IMR-90 (cell line): ENCODE measurements around the gene PXDC1.

ENCODE experiments used
- RAD21 ChIP-seq: IDR thresholded peaks from 2 replicates; pipeline ENCODE4 v1.6.1; 2012; ENCODE audit warnings: low read length, improper control_type of control experiment
- SMC3 ChIP-seq: fragments of 150-350 bp; IDR thresholded peaks from 2 replicates; pipeline ENCODE4 v1.6.1; 2016; ENCODE audit warnings: low read depth, mild to moderate bottlenecking, antibody characterized with exemption, low read length, moderate library complexity
- TF ChIP-seq, protein P1 (sequence below): conservative IDR thresholded peaks from 2 replicates; pipeline ENCODE4 v1.5.1; 2012; ENCODE audit warnings: mild to moderate bottlenecking, low read depth, low read length, improper control_type of control experiment
- TF ChIP-seq, protein P2 (sequence below): fragments of 150-350 bp; IDR thresholded peaks from 2 replicates; pipeline ENCODE4 v1.6.1; 2016; ENCODE audit warnings: low read depth, mild to moderate bottlenecking, low read length, moderate library complexity, borderline replicate concordance

DNA sequence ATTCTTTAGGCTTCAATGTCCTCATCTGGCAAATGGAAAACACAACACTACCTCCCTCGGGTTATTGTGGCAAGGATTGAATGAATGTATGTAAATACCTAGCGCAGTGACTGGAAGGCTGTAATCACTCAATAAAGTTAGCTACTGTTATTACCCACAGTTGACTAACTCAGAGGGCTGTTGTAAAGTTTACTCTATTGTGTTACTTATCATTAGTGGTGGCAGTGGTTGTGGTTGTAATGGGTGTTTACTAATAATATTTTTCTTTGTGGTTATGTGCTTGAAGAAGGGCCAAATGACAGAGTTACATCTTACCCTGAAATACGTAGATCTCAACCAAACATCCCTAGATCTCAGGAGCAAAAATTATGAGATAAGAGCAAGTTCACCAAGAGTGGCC is 42.0 kb upstream of the PXDC1 start:
- TF ChIP-seq, protein P1, sequence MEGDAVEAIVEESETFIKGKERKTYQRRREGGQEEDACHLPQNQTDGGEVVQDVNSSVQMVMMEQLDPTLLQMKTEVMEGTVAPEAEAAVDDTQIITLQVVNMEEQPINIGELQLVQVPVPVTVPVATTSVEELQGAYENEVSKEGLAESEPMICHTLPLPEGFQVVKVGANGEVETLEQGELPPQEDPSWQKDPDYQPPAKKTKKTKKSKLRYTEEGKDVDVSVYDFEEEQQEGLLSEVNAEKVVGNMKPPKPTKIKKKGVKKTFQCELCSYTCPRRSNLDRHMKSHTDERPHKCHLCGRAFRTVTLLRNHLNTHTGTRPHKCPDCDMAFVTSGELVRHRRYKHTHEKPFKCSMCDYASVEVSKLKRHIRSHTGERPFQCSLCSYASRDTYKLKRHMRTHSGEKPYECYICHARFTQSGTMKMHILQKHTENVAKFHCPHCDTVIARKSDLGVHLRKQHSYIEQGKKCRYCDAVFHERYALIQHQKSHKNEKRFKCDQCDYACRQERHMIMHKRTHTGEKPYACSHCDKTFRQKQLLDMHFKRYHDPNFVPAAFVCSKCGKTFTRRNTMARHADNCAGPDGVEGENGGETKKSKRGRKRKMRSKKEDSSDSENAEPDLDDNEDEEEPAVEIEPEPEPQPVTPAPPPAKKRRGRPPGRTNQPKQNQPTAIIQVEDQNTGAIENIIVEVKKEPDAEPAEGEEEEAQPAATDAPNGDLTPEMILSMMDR, result no peak
- TF ChIP-seq, protein P2, sequence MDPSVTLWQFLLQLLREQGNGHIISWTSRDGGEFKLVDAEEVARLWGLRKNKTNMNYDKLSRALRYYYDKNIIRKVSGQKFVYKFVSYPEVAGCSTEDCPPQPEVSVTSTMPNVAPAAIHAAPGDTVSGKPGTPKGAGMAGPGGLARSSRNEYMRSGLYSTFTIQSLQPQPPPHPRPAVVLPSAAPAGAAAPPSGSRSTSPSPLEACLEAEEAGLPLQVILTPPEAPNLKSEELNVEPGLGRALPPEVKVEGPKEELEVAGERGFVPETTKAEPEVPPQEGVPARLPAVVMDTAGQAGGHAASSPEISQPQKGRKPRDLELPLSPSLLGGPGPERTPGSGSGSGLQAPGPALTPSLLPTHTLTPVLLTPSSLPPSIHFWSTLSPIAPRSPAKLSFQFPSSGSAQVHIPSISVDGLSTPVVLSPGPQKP, result no peak
- TF ChIP-seq SMC3 (no peak), RAD21 (no peak)
